Coronary artery (tissue), 2 donors: ENCODE results near the gene NISCH.

Experiments used
- DNase-seq: peaks from one replicate; pipeline ENCODE4 v3.0.0-alpha.2; 2017; ENCODE audit warnings: low spot score
- H3K27ac ChIP-seq, 2 donors: fragments of 200-600 bp; sonication (generic); one replicate each; pipeline ENCODE4 v1.5.1; 2016 to 2019
- H3K4me3 ChIP-seq: fragments of 200-600 bp; sonication (generic); 2 replicates; pipeline ENCODE4 v1.5.1; 2016; ENCODE audit warnings: mild to moderate bottlenecking, moderate library complexity
- CTCF ChIP-seq: fragments of 200-600 bp; sonication (generic); IDR thresholded peaks from one replicate; pipeline ENCODE4 v1.5.1; 2019; ENCODE audit warnings: antibody characterized with exemption

NISCH gene

DNA sequence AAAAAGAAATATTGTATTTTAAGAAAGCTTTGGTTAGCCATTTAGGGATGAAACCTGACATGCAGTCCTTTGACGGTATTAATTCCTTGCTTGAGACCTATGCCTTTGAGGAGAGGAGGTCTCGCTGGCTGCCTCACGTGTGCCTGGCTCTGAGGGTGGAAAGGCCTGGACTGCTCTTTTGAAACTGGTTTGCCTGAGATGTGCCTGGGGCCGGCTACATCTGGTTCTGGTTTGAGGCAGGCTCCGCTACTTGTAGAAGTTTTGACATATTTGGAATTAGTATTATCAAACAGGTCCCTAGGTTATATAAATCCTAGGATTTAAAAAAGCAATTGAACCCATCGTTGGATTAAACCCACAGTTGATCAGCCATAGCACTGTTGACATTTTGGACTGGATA is 6.5 kb downstream of the NISCH start:
- no peak overlapping the region for H3K27ac ChIP-seq
- TF ChIP-seq CTCF = no peak
- DNase-seq = no peak
- no peak overlapping the region for H3K4me3 ChIP-seq

DNA sequence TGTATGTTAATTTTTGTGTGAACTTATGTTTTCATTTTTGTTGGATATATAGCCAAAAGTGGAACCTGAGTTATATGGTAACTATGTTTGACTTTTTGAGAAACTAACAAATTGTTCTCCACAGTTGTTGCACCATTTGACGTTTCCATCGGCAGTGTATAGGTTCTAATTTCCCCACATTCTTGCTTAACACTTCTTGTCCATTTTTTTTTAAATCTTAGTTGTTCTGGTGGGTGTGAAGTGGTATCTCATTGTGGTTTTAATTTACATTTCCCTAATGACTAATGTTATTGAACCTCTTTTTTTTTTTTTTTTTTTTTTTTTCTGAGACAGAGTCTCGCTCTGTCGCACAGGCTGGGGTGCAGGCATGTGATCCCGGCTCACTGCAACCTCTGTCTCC is 8.0 kb downstream of the NISCH start:
- no peak for DNase-seq
- Histone ChIP-seq H3K27ac (no peak overlapping the region), H3K4me3 (no peak overlapping the region)
- TF ChIP-seq CTCF = no peak

DNA sequence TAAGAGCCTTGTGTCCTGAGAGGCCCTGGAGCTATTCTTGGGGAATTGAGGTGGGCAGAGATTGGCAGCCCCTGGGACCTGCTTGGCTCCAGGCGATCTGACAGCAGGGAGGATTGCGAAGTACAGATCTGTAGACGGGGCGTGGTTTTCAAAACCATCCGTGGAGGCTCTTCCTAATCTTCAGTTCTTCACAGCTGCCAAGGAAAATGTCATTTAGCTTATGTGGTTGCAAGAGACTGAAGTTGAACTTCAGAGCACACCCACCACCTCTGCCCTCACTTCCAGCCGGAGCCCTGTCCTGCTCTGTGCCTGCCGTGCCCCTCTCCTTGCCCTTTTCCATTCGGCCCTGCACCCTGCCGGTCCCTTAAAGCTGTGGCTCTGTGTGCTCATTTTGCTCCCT is 12.9 kb downstream of the NISCH start:
- H3K27ac ChIP-seq = peak overlapping the region in 1 of 2 donors; percentile 25
- H3K4me3 ChIP-seq = no peak overlapping the region
- TF ChIP-seq CTCF = no peak
- DNase-seq = no peak

GRCh38 chr3:52469001-52469400 is 13.6 kb downstream of the NISCH start:
- Histone ChIP-seq H3K27ac (no peak overlapping the region), H3K4me3 (no peak overlapping the region)
- DNase-seq = no peak
- no peak for TF ChIP-seq CTCF

DNA sequence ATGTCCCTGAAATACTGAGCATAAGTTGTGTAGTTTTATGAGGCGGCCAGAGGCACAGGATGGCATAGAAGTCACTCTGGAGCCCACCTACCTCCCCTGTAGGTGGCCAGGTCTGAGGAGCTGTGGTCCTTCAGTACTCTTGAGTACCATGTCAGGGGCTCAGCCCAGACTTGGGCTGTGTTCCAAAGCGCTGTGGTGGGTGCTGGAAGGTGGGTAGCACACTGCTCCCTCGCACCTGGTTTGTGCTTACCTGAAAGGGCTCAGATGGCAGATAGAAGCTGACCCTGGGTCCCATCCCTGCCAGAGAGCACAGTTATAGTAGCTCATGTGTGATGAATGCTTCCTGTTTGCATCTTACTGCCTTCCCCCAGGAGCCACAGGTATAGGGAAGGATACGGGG is 15.5 kb downstream of the NISCH start:
- Histone ChIP-seq H3K27ac (no peak overlapping the region), H3K4me3 (no peak overlapping the region)
- no peak for DNase-seq
- TF ChIP-seq CTCF = no peak

DNA sequence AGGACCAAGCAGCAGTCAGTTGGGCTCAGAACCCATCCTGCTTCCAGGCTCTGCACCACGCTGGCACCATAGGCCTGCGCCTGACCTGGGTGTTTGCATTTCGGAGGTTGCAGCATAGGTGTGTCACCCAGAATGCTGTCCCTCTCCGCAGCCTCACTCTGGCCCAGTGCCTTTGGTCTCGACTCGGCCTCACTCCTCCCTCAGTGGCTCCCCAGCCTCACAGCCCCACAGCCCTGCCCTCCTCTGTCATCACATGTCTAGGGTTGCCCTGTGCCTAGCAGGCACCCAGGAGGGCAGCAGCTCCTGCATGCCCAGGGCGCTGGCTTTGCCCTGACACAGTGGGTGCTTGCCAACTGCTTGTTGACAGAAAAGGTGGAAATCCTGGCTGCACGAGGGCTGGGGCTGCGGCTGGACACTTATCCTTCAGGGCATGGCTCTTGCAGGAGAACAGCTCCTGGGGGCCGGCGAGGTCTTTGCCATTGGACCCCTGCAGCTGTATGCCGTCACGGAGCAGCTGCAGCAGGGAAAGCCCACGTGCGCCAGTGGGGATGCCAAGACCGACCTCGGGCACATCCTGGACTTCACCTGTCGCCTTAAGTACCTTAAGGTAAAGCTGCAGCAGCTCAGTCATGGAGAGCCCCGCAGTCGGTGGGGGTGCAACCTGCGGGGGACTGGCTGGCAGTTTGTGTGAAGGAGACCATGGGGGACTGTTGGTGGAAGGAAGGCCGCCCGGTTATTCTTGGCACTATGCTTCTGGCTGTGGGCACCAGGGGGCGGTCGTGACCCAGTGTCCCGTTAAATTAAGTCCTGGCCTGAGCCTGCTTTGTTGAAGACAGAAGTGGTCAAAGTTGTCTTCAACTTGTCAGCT is 16.2 kb downstream of the NISCH start:
- peak; percentile 81 for TF ChIP-seq CTCF
- DNase-seq = no peak
- Histone ChIP-seq H3K4me3 (no peak overlapping the region), H3K27ac (peak overlapping the region in 1 of 2 donors; percentile 30)

GRCh38 chr3:52472239-52473000 is 17.0 kb downstream of the NISCH start:
- Histone ChIP-seq H3K4me3 (no peak overlapping the region), H3K27ac (peak overlapping the region in 1 of 2 donors; percentile 42)
- no peak for TF ChIP-seq CTCF
- no peak for DNase-seq
